Lower lobe of right lung (tissue), 2 donors: ENCODE results near the gene ZFHX3. TPM values are rescaled to one million over a fixed set of nuclear protein-coding genes. Genes with fewer than 3 reads are reported as not detected.
A peak's percentile ranks its signal among the peaks of the same experiment; 100 is the strongest.

Experiments used
- ATAC-seq, 2 donors: fragments of 200-7000 bp; cut with Tn5 transposase; one replicate each; pipeline ENCODE4 v1.9.1; 2020 to 2022; ENCODE audit warnings: mild to moderate bottlenecking in 2 of 2, moderate library complexity in 2 of 2
- DNase-seq: peaks from one replicate; pipeline ENCODE4 v3.0.0-alpha.2; 2020
- H3K27ac ChIP-seq: fragments of 200-600 bp; one replicate; pipeline ENCODE4 v1.8.0; 2022
- H3K27me3 ChIP-seq: fragments of 200-600 bp; one replicate; pipeline ENCODE4 v1.8.0; 2022; ENCODE audit warnings: low read depth
- H3K36me3 ChIP-seq: fragments of 200-600 bp; one replicate; pipeline ENCODE4 v1.8.0; 2022; ENCODE audit warnings: mild to moderate bottlenecking
- H3K4me1 ChIP-seq: fragments of 200-600 bp; one replicate; pipeline ENCODE4 v1.8.0; 2022
- H3K4me3 ChIP-seq: fragments of 200-600 bp; one replicate; pipeline ENCODE4 v1.8.0; 2022; ENCODE audit warnings: mild to moderate bottlenecking
- H3K9me3 ChIP-seq: fragments of 200-600 bp; one replicate; pipeline ENCODE4 v1.8.0; 2022
- intact Hi-C: fragments of 100-400 bp; cut with DNase I; formaldehyde crosslinking; loops from one replicate; pipeline ENCODE4 v1.11.0; 2022
- total RNA-seq: library from RNA; stranded (reverse); fragmentation: NEBNext Ultra II Directional; extraction: Animal tissue kit (Norgen Biotek cat#: 25700); gene quantifications from one replicate; pipeline ENCODE4 v1.2.1, GENCODE V29; 2021
- TF ChIP-seq, protein P1 (sequence below): fragments of 200-600 bp; IDR thresholded peaks from one replicate; pipeline ENCODE4 v1.8.0; 2022; ENCODE audit warnings: antibody characterized with exemption, mild to moderate bottlenecking
- donor health status: DM: no; HTN: yes; CAD: no; lungs with severe emphysema.

Gene ZFHX3
- total RNA-seq, 1 donor from 2014 or later: 29.3 TPM

DNA sequence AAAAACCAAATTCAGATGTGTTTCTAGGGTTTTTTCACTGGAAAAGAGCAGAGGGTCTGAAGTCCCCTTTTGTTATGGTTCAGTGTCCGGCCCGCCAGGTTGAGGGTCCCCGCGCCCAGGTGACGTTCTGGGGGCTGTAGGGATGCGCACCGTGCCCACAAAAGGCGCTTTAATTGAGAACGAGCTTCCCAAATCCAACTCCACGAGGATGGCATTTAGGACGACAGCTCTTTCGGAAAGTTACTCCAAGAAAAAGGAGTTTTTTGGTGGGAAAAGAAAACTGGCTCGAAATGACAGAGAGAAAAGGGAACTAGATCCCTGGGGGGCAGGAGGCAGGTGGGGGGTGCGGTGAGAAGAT is 15.9 kb upstream of the ZFHX3 start:
- no peak for DNase-seq
- no peaks in the 10 kb centered on the region for H3K9me3 ChIP-seq
- TF ChIP-seq, protein P1, sequence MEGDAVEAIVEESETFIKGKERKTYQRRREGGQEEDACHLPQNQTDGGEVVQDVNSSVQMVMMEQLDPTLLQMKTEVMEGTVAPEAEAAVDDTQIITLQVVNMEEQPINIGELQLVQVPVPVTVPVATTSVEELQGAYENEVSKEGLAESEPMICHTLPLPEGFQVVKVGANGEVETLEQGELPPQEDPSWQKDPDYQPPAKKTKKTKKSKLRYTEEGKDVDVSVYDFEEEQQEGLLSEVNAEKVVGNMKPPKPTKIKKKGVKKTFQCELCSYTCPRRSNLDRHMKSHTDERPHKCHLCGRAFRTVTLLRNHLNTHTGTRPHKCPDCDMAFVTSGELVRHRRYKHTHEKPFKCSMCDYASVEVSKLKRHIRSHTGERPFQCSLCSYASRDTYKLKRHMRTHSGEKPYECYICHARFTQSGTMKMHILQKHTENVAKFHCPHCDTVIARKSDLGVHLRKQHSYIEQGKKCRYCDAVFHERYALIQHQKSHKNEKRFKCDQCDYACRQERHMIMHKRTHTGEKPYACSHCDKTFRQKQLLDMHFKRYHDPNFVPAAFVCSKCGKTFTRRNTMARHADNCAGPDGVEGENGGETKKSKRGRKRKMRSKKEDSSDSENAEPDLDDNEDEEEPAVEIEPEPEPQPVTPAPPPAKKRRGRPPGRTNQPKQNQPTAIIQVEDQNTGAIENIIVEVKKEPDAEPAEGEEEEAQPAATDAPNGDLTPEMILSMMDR: no peak
- peaks cover 64% of the 10 kb centered on the region for H3K27me3 ChIP-seq
- no peaks in the 10 kb centered on the region for H3K36me3 ChIP-seq
- peak overlapping the region; percentile 53 for H3K27ac ChIP-seq
- peak overlapping the region; percentile 40 for H3K4me3 ChIP-seq
- intact Hi-C loops: no loop called here
- peaks cover 47% of the 10 kb centered on the region for H3K4me1 ChIP-seq
- ATAC-seq: no peak

- Histone ChIP-seq H3K4me1 (peaks cover 39% of the 10 kb centered on the region), H3K27me3 (peaks cover 64% of the 10 kb centered on the region), H3K4me3 (peak overlapping the region; percentile 42), H3K9me3 (no peaks in the 10 kb centered on the region), H3K36me3 (no peaks in the 10 kb centered on the region), H3K27ac (peak overlapping the region; percentile 53)
- intact Hi-C loops: no loop called here
- no peak for ATAC-seq
- DNase-seq: no peak
- TF ChIP-seq, protein P1: no peak
Measured at GRCh38 chr16:73062743-73063733, 15.1 kb upstream of the ZFHX3 start.

- TF ChIP-seq, protein P1: no peak
- intact Hi-C loops: no loop called here
- Histone ChIP-seq H3K4me3 (no peak overlapping the region), H3K27me3 (peaks cover 64% of the 10 kb centered on the region), H3K36me3 (no peaks in the 10 kb centered on the region), H3K4me1 (peaks cover 30% of the 10 kb centered on the region), H3K27ac (peak overlapping the region; percentile 53), H3K9me3 (no peaks in the 10 kb centered on the region)
- ATAC-seq (no peak), DNase-seq (no peak)
Measured at GRCh38 chr16:73062001-73062616, 14.2 kb upstream of the ZFHX3 start.

DNA sequence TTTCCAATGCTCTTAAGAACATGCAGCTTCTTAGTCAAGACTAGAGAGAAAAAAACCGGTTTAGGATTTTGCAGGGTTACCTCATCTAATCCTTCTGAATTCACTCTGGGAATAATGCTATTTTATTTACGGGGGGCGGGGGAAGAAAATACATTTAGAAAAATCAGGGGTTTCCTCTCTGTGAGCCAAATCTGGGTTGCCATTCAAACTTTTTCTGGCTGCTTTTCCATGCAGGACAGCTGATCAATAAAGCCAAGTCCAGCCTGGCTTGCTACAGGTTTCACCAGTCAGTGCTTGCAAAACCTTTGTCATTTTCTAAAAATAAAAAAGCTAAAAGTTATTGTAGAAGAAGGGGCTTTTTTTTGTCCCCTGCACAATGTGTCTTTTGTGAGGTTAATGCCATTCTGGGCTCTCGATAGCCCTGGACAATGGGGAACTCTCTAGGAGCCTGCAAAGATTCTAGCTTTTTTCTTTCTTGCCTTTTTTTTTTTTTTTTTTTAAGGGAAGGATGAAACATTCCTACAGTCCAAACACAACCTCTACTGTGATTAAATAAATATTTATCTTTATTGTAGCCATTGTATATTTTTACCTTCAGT is 13.1 kb upstream of the ZFHX3 start:
- H3K27me3 ChIP-seq: peaks cover 53% of the 10 kb centered on the region
- H3K27ac ChIP-seq: peak overlapping the region; percentile 46

More for the DNA sequence above, 13.1 kb upstream of the ZFHX3 start:
- no peaks in the 10 kb centered on the region for H3K36me3 ChIP-seq
- H3K9me3 ChIP-seq: no peaks in the 10 kb centered on the region
- DNase-seq (no peak), ATAC-seq (no peak)
- H3K4me3 ChIP-seq: peak overlapping the region; percentile 73
- TF ChIP-seq, protein P1: no peak
- intact Hi-C loops: no loop called here
- peaks cover 26% of the 10 kb centered on the region for H3K4me1 ChIP-seq
